OCI-LY1 (cell line): ENCODE data around the gene LRRC43.

Experiments
- H2AFZ ChIP-seq: fragments of 200-600 bp; sonication (generic), shearing (Covaris generic); 2 replicates; pipeline ENCODE4 v1.6.0; 2014; ENCODE audit warnings: antibody characterized with exemption, mild to moderate bottlenecking, low read length
- H3F3A ChIP-seq: fragments of 200-600 bp; sonication (generic), shearing (Covaris generic); 2 replicates; pipeline ENCODE4 v1.6.0; 2014; ENCODE audit warnings: mild to moderate bottlenecking, antibody characterized with exemption, low read length, moderate library complexity; ENCODE audit not compliant: insufficient read depth
- H3K27ac ChIP-seq: fragments of 200-600 bp; sonication (generic); 2 replicates; pipeline ENCODE4 v1.5.1; 2014; ENCODE audit warnings: low read length, mixed run types, mild to moderate bottlenecking, low read depth; ENCODE audit not compliant: poor library complexity, severe bottlenecking
- H3K27me3 ChIP-seq: fragments of 200-600 bp; sonication (generic); 2 replicates; pipeline ENCODE4 v1.6.0; 2014; ENCODE audit warnings: antibody characterized with exemption, mild to moderate bottlenecking, low read length, moderate library complexity; ENCODE audit not compliant: insufficient read depth
- H3K36me3 ChIP-seq: fragments of 200-600 bp; sonication (generic); 2 replicates; pipeline ENCODE4 v1.6.1; 2014; ENCODE audit warnings: mild to moderate bottlenecking, antibody characterized with exemption, low read length, moderate library complexity, mixed read lengths; ENCODE audit not compliant: insufficient read depth
- H3K4me1 ChIP-seq: fragments of 200-600 bp; sonication (generic); 2 replicates; pipeline ENCODE4 v1.5.1; 2014; ENCODE audit warnings: mild to moderate bottlenecking, low read length, moderate library complexity; ENCODE audit not compliant: insufficient read depth, severe bottlenecking
- H3K4me2 ChIP-seq: fragments of 200-600 bp; sonication (generic), shearing (Covaris generic); 2 replicates; pipeline ENCODE4 v1.6.1; 2014; ENCODE audit warnings: low read length
- H3K4me3 ChIP-seq: fragments of 200-600 bp; sonication (generic); 2 replicates; pipeline ENCODE4 v1.5.1; 2014; ENCODE audit warnings: low read length, low read depth, mild to moderate bottlenecking, mixed read lengths; ENCODE audit not compliant: poor library complexity, severe bottlenecking
- H3K79me2 ChIP-seq: fragments of 200-600 bp; shearing (Covaris generic); 2 replicates; pipeline ENCODE4 v1.6.1; 2016; ENCODE audit warnings: mixed run types, low read length, mixed read lengths; ENCODE audit not compliant: insufficient read depth
- H3K9ac ChIP-seq: fragments of 200-600 bp; sonication (generic), shearing (Covaris generic); 2 replicates; pipeline ENCODE4 v1.6.1; 2014; ENCODE audit warnings: mild to moderate bottlenecking, low read length, mixed read lengths
- H3K9me2 ChIP-seq: fragments of 200-600 bp; sonication (generic), shearing (Covaris generic); 2 replicates; pipeline ENCODE4 v1.6.1; 2014; ENCODE audit warnings: low read depth, mild to moderate bottlenecking, low read length, mixed read lengths
- H3K9me3 ChIP-seq: fragments of 200-600 bp; shearing (Covaris generic); 2 replicates; pipeline ENCODE4 v1.6.1; 2014; ENCODE audit warnings: low read length, mixed read lengths
- H4K20me1 ChIP-seq: fragments of 200-600 bp; sonication (generic), shearing (Covaris generic); 2 replicates; pipeline ENCODE4 v1.6.0; 2016; ENCODE audit warnings: mild to moderate bottlenecking, low read length; ENCODE audit not compliant: insufficient read depth
- CTCF ChIP-seq: fragments of 200-600 bp; sonication (generic), shearing (Covaris generic); IDR thresholded peaks from 2 replicates; pipeline ENCODE4 v1.5.1; 2017; ENCODE audit warnings: mild to moderate bottlenecking, antibody characterized with exemption, low read length, moderate library complexity, mixed read lengths
- EZH2 ChIP-seq: fragments of 200-600 bp; sonication (generic), shearing (Covaris generic); IDR thresholded peaks from 2 replicates; pipeline ENCODE4 v1.8.0; 2017; ENCODE audit warnings: borderline replicate concordance, mixed run types, mild to moderate bottlenecking, antibody characterized with exemption, low read length, moderate library complexity, mixed read lengths

Gene LRRC43

GRCh38 chr12:122195405-122195804 lies 12.5 kb downstream of the LRRC43 start:
- TF ChIP-seq EZH2: no peak
- TF ChIP-seq CTCF: no peak
- no peak overlapping the region for H3K27ac ChIP-seq
- H3K9me2 ChIP-seq: no peaks in the 10 kb centered on the region
- no peaks in the 10 kb centered on the region for H3F3A ChIP-seq
- H3K4me2 ChIP-seq: no peak overlapping the region
- no peak overlapping the region for H2AFZ ChIP-seq
- peaks cover 6% of the 10 kb centered on the region; the same call in 1 of the 2 replicates for H3K36me3 ChIP-seq
- no peaks in the 10 kb centered on the region; the same call in 1 of the 2 replicates for H3K27me3 ChIP-seq
- H3K4me1 ChIP-seq: peaks cover 26% of the 10 kb centered on the region
- H4K20me1 ChIP-seq: no peaks in the 10 kb centered on the region
- H3K9ac ChIP-seq: no peak overlapping the region
- no peak overlapping the region for H3K4me3 ChIP-seq
- H3K9me3 ChIP-seq: peaks cover 16% of the 10 kb centered on the region; the same call in 1 of the 2 replicates
- H3K79me2 ChIP-seq: no peaks in the 10 kb centered on the region

GRCh38 chr12:122197612-122197966 lies 14.7 kb downstream of the LRRC43 start:
- H4K20me1 ChIP-seq: no peaks in the 10 kb centered on the region
- peak overlapping the region; percentile 74 for H3K4me2 ChIP-seq
- peak overlapping the region; percentile 51 for H3K4me3 ChIP-seq
- TF ChIP-seq EZH2 (no peak), CTCF (no peak)
- no peaks in the 10 kb centered on the region; the same call in 1 of the 2 replicates for H3K27me3 ChIP-seq
- no peaks in the 10 kb centered on the region for H3K9me2 ChIP-seq
- peaks cover 28% of the 10 kb centered on the region for H3K4me1 ChIP-seq
- H3K79me2 ChIP-seq: no peaks in the 10 kb centered on the region
- peaks cover 16% of the 10 kb centered on the region; the same call in 1 of the 2 replicates for H3K9me3 ChIP-seq
- H3F3A ChIP-seq: no peaks in the 10 kb centered on the region
- H3K36me3 ChIP-seq: peaks cover 6% of the 10 kb centered on the region; the same call in 1 of the 2 replicates
- no peak overlapping the region for H2AFZ ChIP-seq
- H3K27ac ChIP-seq: peak overlapping the region; percentile 80
- H3K9ac ChIP-seq: peak overlapping the region; percentile 51; the same call in 1 of the 2 replicates

GRCh38 chr12:122199484-122200355 lies 16.8 kb downstream of the LRRC43 start:
- Histone ChIP-seq H3K4me1 (peaks cover 43% of the 10 kb centered on the region), H3K4me3 (no peak overlapping the region), H3K27me3 (no peaks in the 10 kb centered on the region; the same call in 1 of the 2 replicates)

More at GRCh38 chr12:122199484-122200355, 16.8 kb downstream of the LRRC43 start:
- no peak overlapping the region for H3K27ac ChIP-seq
- H3K9me2 ChIP-seq: no peaks in the 10 kb centered on the region
- no peak overlapping the region for H3K9ac ChIP-seq
- H4K20me1 ChIP-seq: no peaks in the 10 kb centered on the region
- H3F3A ChIP-seq: no peaks in the 10 kb centered on the region
- H2AFZ ChIP-seq: no peak overlapping the region
- no peak overlapping the region for H3K4me2 ChIP-seq
- peaks cover 13% of the 10 kb centered on the region; the same call in 1 of the 2 replicates for H3K9me3 ChIP-seq
- peaks cover 6% of the 10 kb centered on the region; the same call in 1 of the 2 replicates for H3K36me3 ChIP-seq
- H3K79me2 ChIP-seq: no peaks in the 10 kb centered on the region
- TF ChIP-seq EZH2 (no peak), CTCF (no peak)
